Measurements from ENCODE around the gene SLC25A13. TPM values are rescaled to one million over a fixed set of nuclear protein-coding genes. Genes with fewer than 3 reads are reported as not detected.

The SLC25A13 gene
- total and polyA plus RNA-seq, 9 of the 15 experiments (the other 6 are each of a cell fraction or from before 2014, with no cell fraction given) = 21.4 to 80.2 (median 58.7) TPM

GRCh38 chr7:96244992-96245292, 77.0 kb downstream of the SLC25A13 start:
- FAIRE-seq (no peak), DNase-seq (ENCODE audit: extremely low read depth in 1 of 4, low spot score in 3 of 4) (no peak), ATAC-seq (no peak)
- TF ChIP-seq KAT8 (IDR thresholded peaks at IDR 0.05; ENCODE audit: low read depth) (no peak), ZBTB1 (CRISPR knock-in tag; IDR thresholded peaks at IDR 0.05; ENCODE audit: borderline replicate concordance, low read depth) (no peak), TEAD2 (tag; IDR thresholded peaks at IDR 0.05) (no peak), FOXP4 (CRISPR knock-in tag; IDR thresholded peaks at IDR 0.05; ENCODE audit: borderline replicate concordance) (no peak), PCBP2 (IDR thresholded peaks at IDR 0.05; ENCODE audit: low read depth, low read length, poor library complexity, severe bottlenecking) (no peak), CCAR2 (IDR thresholded peaks at IDR 0.05; ENCODE audit: low read depth, low read length) (no peak), ZNF551 (CRISPR knock-in tag; IDR thresholded peaks at IDR 0.05) (no peak), ZBTB26 (CRISPR knock-in tag; IDR thresholded peaks at IDR 0.05) (no peak), NFE2L1 (tag; IDR thresholded peaks at IDR 0.05; ENCODE audit: borderline replicate concordance, low read depth) (no peak), HNRNPK (IDR thresholded peaks at IDR 0.05; ENCODE audit: low read depth, low read length, poor library complexity, severe bottlenecking) (no peak), MNT (conservative IDR thresholded peaks at IDR 0.05) (no peak), ZNF77 (CRISPR knock-in tag; IDR thresholded peaks at IDR 0.05) (no peak)
- H3K36me3 ChIP-seq (ENCODE audit: control insufficient read depth, insufficient read depth, low read length) = 0 out of 3 replicates have a peak, but pooled peaks cover under 1% of the 10 kb centered on the region
- H3K27me3 ChIP-seq (ENCODE audit: control insufficient read depth in 2 of 2, insufficient read depth in 2 of 2, low read length in 2 of 2) = no peaks in the 10 kb centered on the region
- H4K20me1 ChIP-seq (replicated peaks; ENCODE audit: control insufficient read depth, insufficient read depth, low read length) = no peaks in the 10 kb centered on the region; the same call in 1 of the 2 replicates
- in situ Hi-C loops (cut with MboI) = no loop called here
- H3K9me3 ChIP-seq (replicated peaks; ENCODE audit: control insufficient read depth, insufficient read depth, low read depth, low read length) = no peaks in the 10 kb centered on the region
- BruUV-seq (replicated peaks) = no TSS peak
- H3K4me2 ChIP-seq (ENCODE audit: insufficient read depth, low read length) = no peak overlapping the region
- intact Hi-C loops (cut with micrococcal nuclease) = no loop called here
- no peak overlapping the region for H2AFZ ChIP-seq (ENCODE audit: low read depth, low read length)
- peaks cover 13 to 33% of the 10 kb centered on the region in 2 experiments for H3K4me1 ChIP-seq (replicated peaks in 1 of 2; ENCODE audit: control insufficient read depth in 2 of 2, insufficient read depth in 2 of 2, low read length in 2 of 2)
- CTCF ChIA-PET (ENCODE audit: low intra/inter-chr PET ratio) = no interaction called here
- 88% methylated on average over 2 of the region's 2 CpGs for WGBS (ENCODE audit: insufficient coverage, low coverage, missing lambda C conversion rate)
- H3K9ac ChIP-seq (ENCODE audit: insufficient read depth in 1 of 2, low read depth in 2 of 2, low read length in 2 of 2) = no peak overlapping the region
- H3K9me1 ChIP-seq (ENCODE audit: control insufficient read depth, insufficient read depth, low read length) = no peaks in the 10 kb centered on the region
- no peak overlapping the region for H3K4me3 ChIP-seq
- POLR2A ChIA-PET = no interaction called here
- H3K27ac ChIP-seq (ENCODE audit: extremely low read depth, low read depth, low read length) = no peak overlapping the region
- H3K79me2 ChIP-seq (ENCODE audit: control insufficient read depth, insufficient read depth, low read length) = peaks cover 48% of the 10 kb centered on the region

All from K562 (cell line).